HEK293 (cell line): ENCODE data around the gene HDAC10.

Experiments used
- CTCF ChIA-PET: fragments of 350-600 bp; formaldehyde crosslinking; extraction: SDS; loops from one replicate; lab custom pipeline; 2021; ENCODE audit warnings: antibody characterized with exemption; lab: Yijun Ruan, JAX
- POLR2A ChIA-PET: fragments of 300-600 bp; formaldehyde crosslinking; extraction: SDS; loops from one replicate; lab custom pipeline; 2020; ENCODE audit warnings: antibody characterized with exemption, inconsistent platforms; lab: Yijun Ruan, JAX
- H3K27ac ChIP-seq: fragments of 200-500 bp; sonication (Bioruptor generic); 2 replicates; pipeline ENCODE4 v1.5.1; 2014; ENCODE audit warnings: low read depth, low read length, control low read depth, inconsistent platforms; ENCODE audit errors: extremely low read depth
- H3K36me3 ChIP-seq, 2 experiments: fragments of 200-500 bp in 1 of 2; sonication (Bioruptor generic) in 1 of 2; 1 replicate in 1 of 2; 2 replicates in 1 of 2; pipeline ENCODE4 v1.5.1; 2014 to 2017; ENCODE audit warnings: inconsistent platforms in 2 of 2, low read length in 2 of 2; ENCODE audit not compliant: control insufficient read depth in 2 of 2, insufficient read depth in 1 of 2
- H3K4me1 ChIP-seq: fragments of 200-500 bp; sonication (Bioruptor generic); 2 replicates; pipeline ENCODE4 v1.5.1; 2014; ENCODE audit warnings: mild to moderate bottlenecking, low read length, inconsistent platforms; ENCODE audit not compliant: control insufficient read depth, insufficient read depth
- H3K4me3 ChIP-seq: 2 replicates; pipeline ENCODE4 v1.5.1; 2011; ENCODE audit warnings: low read depth, mild to moderate bottlenecking, control low read depth, low read length, moderate library complexity
- H3K9me3 ChIP-seq: fragments of 200-500 bp; sonication (Bioruptor generic); 2 replicates; pipeline ENCODE4 v1.5.1; 2014; ENCODE audit warnings: low read depth, low read length, inconsistent platforms; ENCODE audit not compliant: control insufficient read depth, insufficient read depth
- BCL11A ChIP-seq: fragments of 450-650 bp; formaldehyde crosslinking; IDR thresholded peaks from 2 replicates; pipeline ENCODE4 v1.5.1; 2016; ENCODE audit warnings: low read depth, missing biosample characterization, missing genetic modification characterization
- EGR2 ChIP-seq: fragments of 450-650 bp; formaldehyde crosslinking; IDR thresholded peaks from 2 replicates; pipeline ENCODE4 v1.5.1; 2016; ENCODE audit warnings: low read depth, missing biosample characterization, missing genetic modification characterization
- GLI2 ChIP-seq: fragments of 450-650 bp; formaldehyde crosslinking; IDR thresholded peaks from 2 replicates; pipeline ENCODE4; 2017; ENCODE audit warnings: missing biosample characterization, missing genetic modification characterization, low read depth, borderline replicate concordance
- GLIS1 ChIP-seq: fragments of 450-650 bp; formaldehyde crosslinking; IDR thresholded peaks from 2 replicates; pipeline ENCODE4 v1.5.1; 2016; ENCODE audit warnings: missing biosample characterization, missing genetic modification characterization
- GLIS2 ChIP-seq: fragments of 450-650 bp; formaldehyde crosslinking; IDR thresholded peaks from 2 replicates; pipeline ENCODE4 v1.5.1; 2016; ENCODE audit warnings: missing biosample characterization, missing genetic modification characterization
- HIC1 ChIP-seq: fragments of 450-650 bp; formaldehyde crosslinking; IDR thresholded peaks from 2 replicates; pipeline ENCODE4 v1.5.1; 2016; ENCODE audit warnings: missing biosample characterization, missing genetic modification characterization
- HOXD13 ChIP-seq: sonication (generic); formaldehyde crosslinking; IDR thresholded peaks from 2 replicates; pipeline ENCODE4 v1.8.0; 2022; ENCODE audit warnings: missing genetic modification reagents, borderline replicate concordance
- KLF1 ChIP-seq: fragments of 450-650 bp; formaldehyde crosslinking; IDR thresholded peaks from 2 replicates; pipeline ENCODE4 v1.5.1; 2016; ENCODE audit warnings: missing biosample characterization, missing genetic modification characterization
- KLF8 ChIP-seq: fragments of 450-650 bp; formaldehyde crosslinking; IDR thresholded peaks from 2 replicates; pipeline ENCODE4 v1.5.1; 2016; ENCODE audit warnings: missing biosample characterization, missing genetic modification characterization
- ZBTB20 ChIP-seq: fragments of 450-650 bp; formaldehyde crosslinking; IDR thresholded peaks from 2 replicates; pipeline ENCODE4 v1.5.1; 2016; ENCODE audit warnings: missing biosample characterization, missing genetic modification characterization
- ZFHX2 ChIP-seq: fragments of 450-650 bp; formaldehyde crosslinking; conservative IDR thresholded peaks from 2 replicates; pipeline ENCODE4 v1.5.1; 2016; ENCODE audit warnings: missing biosample characterization, missing genetic modification characterization
- ZNF221 ChIP-seq: fragments of 450-650 bp; formaldehyde crosslinking; IDR thresholded peaks from 2 replicates; pipeline ENCODE4 v1.5.1; 2017; ENCODE audit warnings: missing biosample characterization, missing genetic modification characterization, borderline replicate concordance
- ZNF248 ChIP-seq: fragments of 450-650 bp; formaldehyde crosslinking; IDR thresholded peaks from 2 replicates; pipeline ENCODE4 v1.5.1; 2017; ENCODE audit warnings: missing biosample characterization, missing genetic modification characterization
- ZNF266 ChIP-seq: fragments of 450-650 bp; formaldehyde crosslinking; IDR thresholded peaks from 2 replicates; pipeline ENCODE4 v1.5.1; 2016; ENCODE audit warnings: missing biosample characterization, missing genetic modification characterization, low read depth
- ZNF324 ChIP-seq: fragments of 450-650 bp; formaldehyde crosslinking; IDR thresholded peaks from 2 replicates; pipeline ENCODE4 v1.5.1; 2016; ENCODE audit warnings: missing biosample characterization, missing genetic modification characterization
- ZNF37A ChIP-seq: fragments of 450-650 bp; IDR thresholded peaks from 2 replicates; pipeline ENCODE4 v1.5.1; 2018; ENCODE audit warnings: missing biosample characterization, missing genetic modification characterization
- ZNF521 ChIP-seq: fragments of 450-650 bp; formaldehyde crosslinking; IDR thresholded peaks from 2 replicates; pipeline ENCODE4 v1.5.1; 2017; ENCODE audit warnings: missing biosample characterization, mild to moderate bottlenecking, missing genetic modification characterization
- ZNF530 ChIP-seq: fragments of 450-650 bp; formaldehyde crosslinking; IDR thresholded peaks from 2 replicates; pipeline ENCODE4 v1.5.1; 2016; ENCODE audit warnings: low read depth, missing biosample characterization, missing genetic modification characterization
- ZNF610 ChIP-seq: fragments of 450-650 bp; formaldehyde crosslinking; IDR thresholded peaks from 2 replicates; pipeline ENCODE4 v1.5.1; 2016; ENCODE audit warnings: missing biosample characterization, missing genetic modification characterization, borderline replicate concordance
- ZNF654 ChIP-seq: fragments of 450-650 bp; formaldehyde crosslinking; IDR thresholded peaks from 2 replicates; pipeline ENCODE4 v1.5.1; 2016; ENCODE audit warnings: low read depth, missing biosample characterization, missing genetic modification characterization

Gene HDAC10

GRCh38 chr22:50275181-50276055, 24.4 kb upstream of the HDAC10 start:
- Histone ChIP-seq H3K36me3 (peaks cover 0 to 61% of the 10 kb centered on the region in 2 experiments; a peak in 2 of 3 replicates), H3K4me3 (no peak overlapping the region), H3K27ac (no peak overlapping the region), H3K9me3 (no peaks in the 10 kb centered on the region), H3K4me1 (peaks cover 13% of the 10 kb centered on the region)
- TF ChIP-seq ZNF221 (tag by site-specific recombination) = no peak
- TF ChIP-seq ZNF37A (tag by site-specific recombination) = no peak
- peak; percentile 89 for TF ChIP-seq KLF1
- no peak for TF ChIP-seq ZNF654 (tag by site-specific recombination)
- TF ChIP-seq ZNF530 (tag by site-specific recombination) = no peak
- TF ChIP-seq GLI2 = no peak
- TF ChIP-seq ZBTB20 (tag by site-specific recombination) = no peak
- peak; percentile 58 for TF ChIP-seq GLIS2 (tag by site-specific recombination)
- no peak for TF ChIP-seq GLIS1 (tag by site-specific recombination)
- TF ChIP-seq BCL11A (tag by site-specific recombination) = peak; percentile 59; the same call in 1 of the 2 replicates
- peak; percentile 41; the same call in 1 of the 2 replicates for TF ChIP-seq HIC1 (tag by site-specific recombination)
- TF ChIP-seq ZNF266 (tag by site-specific recombination) = no peak
- no peak for TF ChIP-seq ZNF521
- peak; percentile 29; the same call in 1 of the 2 replicates for TF ChIP-seq EGR2 (tag by site-specific recombination)
- peak; percentile 57 for TF ChIP-seq ZFHX2 (tag by site-specific recombination)
- peak; percentile 26; the same call in 1 of the 2 replicates for TF ChIP-seq KLF8 (tag by site-specific recombination)
- POLR2A ChIA-PET = interaction anchor here (1.8 to 2.0 kb wide), 2 partner anchors 54 to 66 kb away, joined by 4 to 5 read pairs; no protein-coding TSS in a partner anchor
- CTCF ChIA-PET = interaction anchor here (0.6 to 6.3 kb wide), 19 partner anchors 12 to 346 kb away, joined by 3 to 42 read pairs (median 4); no protein-coding TSS in a partner anchor

GRCh38 chr22:50274771-50275170, 23.7 kb upstream of the HDAC10 start:
- ChIA-PET POLR2A (interaction anchor here (1.8 kb wide), 1 partner anchor 67 kb away, joined by 5 read pairs; no protein-coding TSS in a partner anchor), CTCF (interaction anchor here (0.6 to 6.3 kb wide), 10 partner anchors 12 to 347 kb away, joined by 3 to 42 read pairs (median 4); no protein-coding TSS in a partner anchor)
- TF ChIP-seq ZNF248 (tag by site-specific recombination) (no peak), ZNF324 (no peak), ZNF610 (tag by site-specific recombination) (no peak), HOXD13 (CRISPR knock-in tag) (no peak), KLF1 (peak; percentile 76)
- Histone ChIP-seq H3K36me3 (peaks cover 0 to 54% of the 10 kb centered on the region in 2 experiments; a peak in 2 of 3 replicates), H3K4me3 (no peak overlapping the region), H3K9me3 (no peaks in the 10 kb centered on the region), H3K27ac (no peak overlapping the region), H3K4me1 (peaks cover 14% of the 10 kb centered on the region)
